ENCODE measurements around the gene BANP. TPM values are rescaled to one million over a fixed set of nuclear protein-coding genes. Genes with fewer than 3 reads are reported as not detected.
"Not testable (repeated sequence)": the region's sequence is repeated elsewhere in the genome, so short reads cannot be mapped to it uniquely, and the experiment has no call there.

Gene BANP
- total and polyA plus RNA-seq, 2 donors (not counting 1 experiment from before 2014, with no cell fraction given) = 9.3 to 31.0 TPM

GRCh38 chr16:88041506-88041905, 90.3 kb downstream of the BANP start:
- H3K36me3 ChIP-seq (ENCODE audit: control insufficient read depth, insufficient read depth, low read length); H3K9ac ChIP-seq (ENCODE audit: insufficient read depth, low read length); H3K4me3 ChIP-seq (replicated peaks in 1 of 4; ENCODE audit: control extremely low read depth in 1 of 4, insufficient read depth in 1 of 4, low read depth in 3 of 4, low read length in 4 of 4); H3K9me3 ChIP-seq (ENCODE audit: control insufficient read depth, insufficient read depth, low read depth, low read length); H2AFZ ChIP-seq (ENCODE audit: low read length); H3K4me1 ChIP-seq (ENCODE audit: control insufficient read depth, extremely low read depth, insufficient read depth, low read length); H3K4me2 ChIP-seq (ENCODE audit: extremely low read depth, insufficient read depth, low read length); H3K27me3 ChIP-seq (ENCODE audit: control insufficient read depth, insufficient read depth, low read length); H3K79me2 ChIP-seq (ENCODE audit: control insufficient read depth, insufficient read depth, low read length); DNase-seq (ENCODE audit: low read depth in 2 of 2); H3K27ac ChIP-seq (ENCODE audit: insufficient read depth, low read length); H4K20me1 ChIP-seq (ENCODE audit: control insufficient read depth, extremely low read depth, insufficient read depth, low read length): not testable (repeated sequence)

- H3K9ac ChIP-seq (ENCODE audit: insufficient read depth, low read length); H3K4me1 ChIP-seq (ENCODE audit: control insufficient read depth, extremely low read depth, insufficient read depth, low read length); H3K36me3 ChIP-seq (ENCODE audit: control insufficient read depth, insufficient read depth, low read length); H3K79me2 ChIP-seq (ENCODE audit: control insufficient read depth, insufficient read depth, low read length); H4K20me1 ChIP-seq (ENCODE audit: control insufficient read depth, extremely low read depth, insufficient read depth, low read length); H3K9me3 ChIP-seq (ENCODE audit: control insufficient read depth, insufficient read depth, low read depth, low read length); H3K27me3 ChIP-seq (ENCODE audit: control insufficient read depth, insufficient read depth, low read length); H3K27ac ChIP-seq (ENCODE audit: insufficient read depth, low read length); H3K4me2 ChIP-seq (ENCODE audit: extremely low read depth, insufficient read depth, low read length); H2AFZ ChIP-seq (ENCODE audit: low read length); DNase-seq (ENCODE audit: low read depth in 2 of 2); H3K4me3 ChIP-seq (replicated peaks in 1 of 4; ENCODE audit: control extremely low read depth in 1 of 4, insufficient read depth in 1 of 4, low read depth in 3 of 4, low read length in 4 of 4): not testable (repeated sequence)
These were observed 90.8 kb downstream of the BANP start for GRCh38 chr16:88041986-88042562.

DNA sequence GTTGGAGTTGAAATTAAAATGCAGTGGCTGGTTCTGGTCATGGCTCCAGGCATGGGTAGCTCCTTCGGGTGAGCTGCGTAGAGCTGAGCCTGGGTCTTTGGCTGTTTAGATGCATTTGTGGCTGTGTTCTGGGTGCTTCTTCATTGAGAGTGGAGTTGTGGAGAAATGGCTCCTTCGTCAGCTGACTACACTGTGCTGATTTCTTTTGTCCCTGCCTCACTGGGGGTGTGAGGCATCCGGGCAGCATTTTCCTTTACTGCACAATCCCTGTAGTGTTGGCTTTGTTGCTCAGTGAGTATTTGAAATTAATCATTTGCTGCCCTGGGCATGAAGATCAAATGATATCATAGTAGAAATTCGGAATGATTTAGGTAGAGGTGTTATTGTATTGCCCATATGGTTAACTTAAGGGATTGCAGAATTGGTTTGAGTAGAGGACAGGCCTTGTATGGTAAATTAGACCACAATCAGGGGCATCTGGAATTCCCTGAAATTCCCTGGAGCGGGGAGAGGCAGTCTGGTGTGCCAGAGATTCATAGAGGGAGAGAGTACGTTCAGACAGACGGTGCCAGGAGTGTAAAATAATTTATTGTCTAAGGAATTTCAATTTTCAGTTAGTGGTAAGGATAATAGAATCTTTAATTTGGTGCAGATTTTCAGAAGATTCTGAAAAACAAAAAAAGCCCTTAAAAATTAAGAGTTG, 92.1 kb downstream of the BANP start:
- not testable (repeated sequence) for H3K27ac ChIP-seq (ENCODE audit: insufficient read depth, low read length); H3K9me3 ChIP-seq (ENCODE audit: control insufficient read depth, insufficient read depth, low read depth, low read length); DNase-seq (ENCODE audit: low read depth in 2 of 2); H3K79me2 ChIP-seq (ENCODE audit: control insufficient read depth, insufficient read depth, low read length); H4K20me1 ChIP-seq (ENCODE audit: control insufficient read depth, extremely low read depth, insufficient read depth, low read length); H3K27me3 ChIP-seq (ENCODE audit: control insufficient read depth, insufficient read depth, low read length); H3K36me3 ChIP-seq (ENCODE audit: control insufficient read depth, insufficient read depth, low read length); H3K4me2 ChIP-seq (ENCODE audit: extremely low read depth, insufficient read depth, low read length); H3K4me3 ChIP-seq (replicated peaks in 1 of 4; ENCODE audit: control extremely low read depth in 1 of 4, insufficient read depth in 1 of 4, low read depth in 3 of 4, low read length in 4 of 4); H3K9ac ChIP-seq (ENCODE audit: insufficient read depth, low read length); H2AFZ ChIP-seq (ENCODE audit: low read length); H3K4me1 ChIP-seq (ENCODE audit: control insufficient read depth, extremely low read depth, insufficient read depth, low read length)

- not testable (repeated sequence) for H3K27me3 ChIP-seq (ENCODE audit: control insufficient read depth, insufficient read depth, low read length); H3K4me1 ChIP-seq (ENCODE audit: control insufficient read depth, extremely low read depth, insufficient read depth, low read length); H3K9ac ChIP-seq (ENCODE audit: insufficient read depth, low read length); H3K4me3 ChIP-seq (replicated peaks in 1 of 4; ENCODE audit: control extremely low read depth in 1 of 4, insufficient read depth in 1 of 4, low read depth in 3 of 4, low read length in 4 of 4); H3K27ac ChIP-seq (ENCODE audit: insufficient read depth, low read length); H3K9me3 ChIP-seq (ENCODE audit: control insufficient read depth, insufficient read depth, low read depth, low read length); H2AFZ ChIP-seq (ENCODE audit: low read length); H3K36me3 ChIP-seq (ENCODE audit: control insufficient read depth, insufficient read depth, low read length); H4K20me1 ChIP-seq (ENCODE audit: control insufficient read depth, extremely low read depth, insufficient read depth, low read length); H3K79me2 ChIP-seq (ENCODE audit: control insufficient read depth, insufficient read depth, low read length); DNase-seq (ENCODE audit: low read depth in 2 of 2); H3K4me2 ChIP-seq (ENCODE audit: extremely low read depth, insufficient read depth, low read length)
These were observed 92.9 kb downstream of the BANP start for GRCh38 chr16:88044121-88044581.

- not testable (repeated sequence) for H2AFZ ChIP-seq (ENCODE audit: low read length); H3K36me3 ChIP-seq (ENCODE audit: control insufficient read depth, insufficient read depth, low read length); H3K27me3 ChIP-seq (ENCODE audit: control insufficient read depth, insufficient read depth, low read length); H3K79me2 ChIP-seq (ENCODE audit: control insufficient read depth, insufficient read depth, low read length); H3K4me3 ChIP-seq (replicated peaks in 1 of 4; ENCODE audit: control extremely low read depth in 1 of 4, insufficient read depth in 1 of 4, low read depth in 3 of 4, low read length in 4 of 4); DNase-seq (ENCODE audit: low read depth in 2 of 2); H4K20me1 ChIP-seq (ENCODE audit: control insufficient read depth, extremely low read depth, insufficient read depth, low read length); H3K9me3 ChIP-seq (ENCODE audit: control insufficient read depth, insufficient read depth, low read depth, low read length); H3K4me2 ChIP-seq (ENCODE audit: extremely low read depth, insufficient read depth, low read length); H3K9ac ChIP-seq (ENCODE audit: insufficient read depth, low read length); H3K27ac ChIP-seq (ENCODE audit: insufficient read depth, low read length); H3K4me1 ChIP-seq (ENCODE audit: control insufficient read depth, extremely low read depth, insufficient read depth, low read length)
These were observed 94.1 kb downstream of the BANP start for GRCh38 chr16:88045361-88045760.

All from fibroblast of lung (primary cell).